Stomach (tissue), 9 donors: ENCODE results near the gene DOCK9. TPM values are rescaled to one million over a fixed set of nuclear protein-coding genes. Genes with fewer than 3 reads are reported as not detected.
A peak's percentile ranks its signal among the peaks of the same experiment; 100 is the strongest.

Source experiments
- DNase-seq, 2 donors: peaks; one replicate each; pipeline versions ENCODE4 v3.0.0 to v3.0.0-alpha.2; 2013 to 2019
- H3K27ac ChIP-seq, 5 donors: fragments of 200-600 bp in 4 of 5; sonication (generic) in 4 of 5; one replicate each; pipeline ENCODE4 v1.5.1; 2013 to 2019; ENCODE audit warnings: mild to moderate bottlenecking in 1 of 5, moderate library complexity in 1 of 5
- H3K27me3 ChIP-seq, 3 donors: fragments of 200-600 bp; sonication (generic); one replicate each; pipeline ENCODE4 v1.5.1; 2017 to 2019; ENCODE audit warnings: mixed run types in 1 of 3
- H3K36me3 ChIP-seq, 4 donors: fragments of 200-600 bp; sonication (generic); 1 replicate in 3 of 4; 2 replicates in 1 of 4; pipeline ENCODE4 v1.5.1; 2016 to 2019
- H3K4me1 ChIP-seq, 4 donors: fragments of 200-600 bp; sonication (generic); one replicate each; pipeline ENCODE4 v1.5.1; 2016 to 2019
- H3K4me3 ChIP-seq, 4 donors: fragments of 200-600 bp; sonication (generic) in 3 of 4; one replicate each; pipeline ENCODE4 v1.5.1; 2016 to 2019; ENCODE audit warnings: mild to moderate bottlenecking in 1 of 4
- H3K9me3 ChIP-seq, 4 donors: fragments of 200-600 bp; sonication (generic); one replicate each; pipeline ENCODE4 v1.5.1; 2016 to 2019
- CTCF ChIP-seq, 7 experiments: fragments of 450-650 bp in 4 of 7; fragments of 200-600 bp in 3 of 7; sonication (generic) in 3 of 7; IDR thresholded peaks; one replicate each; pipeline ENCODE4 v1.5.1; 2016 to 2019; ENCODE audit warnings: antibody characterized with exemption in 7 of 7, control low read depth in 2 of 7, mild to moderate bottlenecking in 1 of 7
- EP300 ChIP-seq: sonication (generic); formaldehyde crosslinking; IDR thresholded peaks from one replicate; pipeline ENCODE4 v1.6.1; 2017; ENCODE audit warnings: antibody characterized with exemption
- POLR2A ChIP-seq, 4 donors: fragments of 450-650 bp; IDR thresholded peaks; one replicate each; pipeline ENCODE4 v1.6.1; 2016; ENCODE audit warnings: antibody characterized with exemption in 4 of 4, control low read depth in 2 of 4, mild to moderate bottlenecking in 1 of 4, moderate library complexity in 1 of 4
- POLR2AphosphoS5 ChIP-seq, 3 donors: sonication (generic); formaldehyde crosslinking; IDR thresholded peaks; one replicate each; pipeline ENCODE4 v1.6.1; 2016; ENCODE audit warnings: antibody characterized with exemption in 3 of 3
- WGBS, 5 donors: extraction: QIAGEN DNeasy Blood & Tissue Kit in 3 of 5; methylation state at CpG; one replicate each; pipeline versions ENCODE4 v1.1.5 to v1.1.7; 2013 to 2018; 5-methylcytosine and 5-hydroxymethylcytosine counted together
- intact Hi-C: fragments of 100-400 bp; cut with DNase I; formaldehyde crosslinking; loops from one replicate; pipeline ENCODE4 v1.15.1; 2023; ENCODE audit warnings: low total_unique reads
- polyA plus RNA-seq, 3 donors: library from polyadenylated mRNA; stranded (reverse); fragments of 200-250 nt; gene quantifications; one replicate each; pipeline ENCODE4 v1.2.3, GENCODE V29; 2013
- total RNA-seq, 5 donors: library from RNA; depleted of rRNA; stranded (reverse); fragments of >200 nt; gene quantifications; one replicate each; pipeline versions ENCODE4 v1.1.0 to v1.2.3, GENCODE V29; 2014 to 2016
- donor health status: healthy with polysubstance abuse.
- donor health status: Bipolar disorder and iron deficiency.
- donor health status: healthy.

The DOCK9 gene
- total and polyA plus RNA-seq, 8 donors: 8.7 to 97.9 (median 49.2) TPM

GRCh38 chr13:98960606-98961502 lies 17.0 kb downstream of the DOCK9 start:
- TF ChIP-seq CTCF (IDR thresholded peaks at IDR 0.05) (no peak), EP300 (no peak)
- 81 to 89% (median 83%) methylated on average over 11 of the region's 11 CpGs for WGBS, 5 donors
- DNase-seq: no peak
- H3K4me3 ChIP-seq: no peak overlapping the region
- H3K27ac ChIP-seq: peak overlapping the region in 2 of 5 donors; percentile 15 to 26
- no peaks in the 10 kb centered on the region for H3K36me3 ChIP-seq
- intact Hi-C loops: no loop called here
- peaks cover 19 to 47% (median 30%) of the 10 kb centered on the region in 4 donors for H3K4me1 ChIP-seq
- H3K9me3 ChIP-seq: no peaks in the 10 kb centered on the region
- H3K27me3 ChIP-seq: no peaks in the 10 kb centered on the region

GRCh38 chr13:98959786-98960605 lies 17.9 kb downstream of the DOCK9 start:
- TF ChIP-seq EP300 (no peak), POLR2A (IDR thresholded peaks at IDR 0.05) (no peak), POLR2AphosphoS5 (IDR thresholded peaks at IDR 0.05) (no peak), CTCF (IDR thresholded peaks at IDR 0.05) (no peak)
- intact Hi-C loops: no loop called here
- peaks cover 19 to 47% (median 30%) of the 10 kb centered on the region in 4 donors for H3K4me1 ChIP-seq
- H3K4me3 ChIP-seq: no peak overlapping the region
- H3K36me3 ChIP-seq: peaks cover 0 to 5% (median 0%) of the 10 kb centered on the region in 4 donors
- H3K9me3 ChIP-seq: no peaks in the 10 kb centered on the region
- H3K27me3 ChIP-seq: no peaks in the 10 kb centered on the region
- 73 to 84% (median 76%) methylated on average over 14 of the region's 14 CpGs for WGBS, 5 donors
- peak overlapping the region in 2 of 5 donors; percentile 23 to 26 for H3K27ac ChIP-seq
- peak in 1 of 2 donors; percentile 47 for DNase-seq

GRCh38 chr13:98959291-98959690 lies 18.6 kb downstream of the DOCK9 start:
- TF ChIP-seq POLR2AphosphoS5 (IDR thresholded peaks at IDR 0.05): no peak
- no peak for TF ChIP-seq CTCF (IDR thresholded peaks at IDR 0.05)
- TF ChIP-seq EP300: no peak
- no peak for TF ChIP-seq POLR2A (IDR thresholded peaks at IDR 0.05)
- peak in 1 of 2 donors; percentile 39 for DNase-seq
- Histone ChIP-seq H3K27me3 (no peaks in the 10 kb centered on the region), H3K9me3 (no peaks in the 10 kb centered on the region), H3K4me1 (peaks cover 12 to 43% (median 28%) of the 10 kb centered on the region in 4 donors), H3K36me3 (peaks cover 0 to 5% (median 0%) of the 10 kb centered on the region in 4 donors), H3K27ac (no peak overlapping the region), H3K4me3 (no peak overlapping the region)
- WGBS, 5 donors: 21 to 55% (median 47%) methylated on average over 2 of the region's 2 CpGs
- intact Hi-C loops: no loop called here

GRCh38 chr13:98958443-98958794 lies 19.4 kb downstream of the DOCK9 start:
- Histone ChIP-seq H3K4me3 (no peak overlapping the region), H3K36me3 (peaks cover 0 to 5% (median 0%) of the 10 kb centered on the region in 4 donors), H3K27me3 (no peaks in the 10 kb centered on the region), H3K4me1 (peaks cover 6 to 35% (median 24%) of the 10 kb centered on the region in 4 donors), H3K27ac (no peak overlapping the region), H3K9me3 (no peaks in the 10 kb centered on the region)
- DNase-seq: no peak
- WGBS, 5 donors: 87 to 98% (median 94%) methylated on average over 3 of the region's 3 CpGs
- TF ChIP-seq EP300: no peak
- no peak for TF ChIP-seq POLR2A (IDR thresholded peaks at IDR 0.05)
- no peak for TF ChIP-seq POLR2AphosphoS5 (IDR thresholded peaks at IDR 0.05)
- no peak for TF ChIP-seq CTCF (IDR thresholded peaks at IDR 0.05)
- intact Hi-C loops: no loop called here
